ENCODE measurements around the gene IL9R.
"Not testable (repeated sequence)": the region's sequence is repeated elsewhere in the genome, so short reads cannot be mapped to it uniquely, and the experiment has no call there.

Gene IL9R

DNA sequence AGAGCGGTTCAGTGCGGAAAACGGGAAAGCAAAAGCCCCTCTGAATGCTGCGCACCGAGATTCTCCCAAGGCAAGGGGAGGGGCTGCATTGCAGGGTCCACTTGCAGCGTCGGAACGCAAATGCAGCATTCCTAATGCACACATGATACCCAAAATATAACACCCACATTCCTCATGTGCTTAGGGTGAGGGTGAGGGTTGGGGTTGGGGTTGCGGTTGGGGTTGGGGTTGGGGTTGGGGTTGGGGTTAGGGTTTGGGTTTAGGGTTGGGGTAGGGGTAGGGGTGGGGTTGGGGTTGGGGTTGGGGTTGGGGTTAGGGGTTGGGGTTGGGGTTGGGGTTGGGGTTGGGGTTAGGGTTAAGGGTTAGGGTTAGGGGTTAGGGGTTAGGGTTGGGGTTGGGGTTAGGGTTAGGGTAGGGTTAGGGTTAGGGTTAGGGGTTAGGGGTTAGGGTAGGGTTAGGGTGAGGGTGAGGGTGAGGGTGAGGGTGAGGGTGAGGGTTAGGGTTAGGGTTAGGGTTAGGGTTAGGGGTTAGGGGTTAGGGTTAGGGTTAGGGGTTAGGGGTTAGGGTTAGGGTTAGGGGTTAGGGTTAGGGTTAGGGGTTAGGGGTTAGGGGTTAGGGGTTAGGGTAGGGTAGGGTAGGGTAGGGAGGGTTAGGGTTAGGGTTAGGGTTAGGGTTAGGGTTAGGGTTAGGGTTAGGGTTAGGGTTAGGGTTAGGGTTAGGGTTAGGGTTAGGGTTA is 32.4 kb downstream of the IL9R start:
- in situ Hi-C loops (cut with MboI; ENCODE audit: low sequenced_read_pairs), result not testable (repeated sequence)

GRCh38 chrX:156030474-156030873 is 33.0 kb downstream of the IL9R start:
- in situ Hi-C loops (cut with MboI; ENCODE audit: low sequenced_read_pairs), result not testable (repeated sequence)
